ENCODE measurements around the gene LPIN3.

The LPIN3 gene

GRCh38 chr20:41373931-41374920 is 33.6 kb downstream of the LPIN3 start:
- no peak for TF ChIP-seq CTCF (IDR thresholded peaks at IDR 0.05; ENCODE audit: insufficient read depth, low read length, poor library complexity, severe bottlenecking)
- H3K27me3 ChIP-seq (replicated peaks; ENCODE audit: control insufficient read depth, insufficient read depth, low read length): no peaks in the 10 kb centered on the region; the same call in none of the 2 replicates
- DNase-seq (ENCODE audit: extremely low read depth, insufficient read length): no peak
- H3K36me3 ChIP-seq (ENCODE audit: control insufficient read depth, insufficient read depth, low read length): no peaks in the 10 kb centered on the region
- no peak overlapping the region for H3K4me3 ChIP-seq (replicated peaks; ENCODE audit: low read depth, low read length)

- TF ChIP-seq CTCF (IDR thresholded peaks at IDR 0.05; ENCODE audit: insufficient read depth, low read length, poor library complexity, severe bottlenecking): no peak
- Histone ChIP-seq H3K27me3 (replicated peaks; ENCODE audit: control insufficient read depth, insufficient read depth, low read length) (no peaks in the 10 kb centered on the region; the same call in none of the 2 replicates), H3K4me3 (replicated peaks; ENCODE audit: low read depth, low read length) (no peak overlapping the region), H3K36me3 (ENCODE audit: control insufficient read depth, insufficient read depth, low read length) (no peaks in the 10 kb centered on the region)
- no peak for DNase-seq (ENCODE audit: extremely low read depth, insufficient read length)
These were observed 35.2 kb downstream of the LPIN3 start for GRCh38 chr20:41375846-41376245.

GRCh38 chr20:41376349-41376748 is 35.7 kb downstream of the LPIN3 start:
- Histone ChIP-seq H3K27me3 (replicated peaks; ENCODE audit: control insufficient read depth, insufficient read depth, low read length) (no peaks in the 10 kb centered on the region; the same call in none of the 2 replicates), H3K4me3 (replicated peaks; ENCODE audit: low read depth, low read length) (no peak overlapping the region), H3K36me3 (ENCODE audit: control insufficient read depth, insufficient read depth, low read length) (no peaks in the 10 kb centered on the region)
- no peak for DNase-seq (ENCODE audit: extremely low read depth, insufficient read length)
- no peak for TF ChIP-seq CTCF (IDR thresholded peaks at IDR 0.05; ENCODE audit: insufficient read depth, low read length, poor library complexity, severe bottlenecking)

- no peak for TF ChIP-seq CTCF (IDR thresholded peaks at IDR 0.05; ENCODE audit: insufficient read depth, low read length, poor library complexity, severe bottlenecking)
- H3K36me3 ChIP-seq (ENCODE audit: control insufficient read depth, insufficient read depth, low read length): no peaks in the 10 kb centered on the region
- H3K27me3 ChIP-seq (replicated peaks; ENCODE audit: control insufficient read depth, insufficient read depth, low read length): no peaks in the 10 kb centered on the region; the same call in none of the 2 replicates
- no peak for DNase-seq (ENCODE audit: extremely low read depth, insufficient read length)
- no peak overlapping the region for H3K4me3 ChIP-seq (replicated peaks; ENCODE audit: low read depth, low read length)
These were observed 36.7 kb downstream of the LPIN3 start for GRCh38 chr20:41377275-41377674.

- DNase-seq (ENCODE audit: extremely low read depth, insufficient read length): no peak
- Histone ChIP-seq H3K27me3 (replicated peaks; ENCODE audit: control insufficient read depth, insufficient read depth, low read length) (no peaks in the 10 kb centered on the region; the same call in 1 of the 2 replicates), H3K36me3 (ENCODE audit: control insufficient read depth, insufficient read depth, low read length) (no peaks in the 10 kb centered on the region), H3K4me3 (replicated peaks; ENCODE audit: low read depth, low read length) (no peak overlapping the region)
- TF ChIP-seq CTCF (IDR thresholded peaks at IDR 0.05; ENCODE audit: insufficient read depth, low read length, poor library complexity, severe bottlenecking): no peak
These were observed 38.9 kb downstream of the LPIN3 start for GRCh38 chr20:41379551-41379950.

Data from GM06990 (cell line).